ENCODE data around the gene RBMS3. TPM values are rescaled to one million over a fixed set of nuclear protein-coding genes. Genes with fewer than 3 reads are reported as not detected.
"Not testable (repeated sequence)": the region's sequence is repeated elsewhere in the genome, so short reads cannot be mapped to it uniquely, and the experiment has no call there.

RBMS3 gene
- total RNA-seq, 1 donor from 2014 or later: 65.1 TPM

DNA sequence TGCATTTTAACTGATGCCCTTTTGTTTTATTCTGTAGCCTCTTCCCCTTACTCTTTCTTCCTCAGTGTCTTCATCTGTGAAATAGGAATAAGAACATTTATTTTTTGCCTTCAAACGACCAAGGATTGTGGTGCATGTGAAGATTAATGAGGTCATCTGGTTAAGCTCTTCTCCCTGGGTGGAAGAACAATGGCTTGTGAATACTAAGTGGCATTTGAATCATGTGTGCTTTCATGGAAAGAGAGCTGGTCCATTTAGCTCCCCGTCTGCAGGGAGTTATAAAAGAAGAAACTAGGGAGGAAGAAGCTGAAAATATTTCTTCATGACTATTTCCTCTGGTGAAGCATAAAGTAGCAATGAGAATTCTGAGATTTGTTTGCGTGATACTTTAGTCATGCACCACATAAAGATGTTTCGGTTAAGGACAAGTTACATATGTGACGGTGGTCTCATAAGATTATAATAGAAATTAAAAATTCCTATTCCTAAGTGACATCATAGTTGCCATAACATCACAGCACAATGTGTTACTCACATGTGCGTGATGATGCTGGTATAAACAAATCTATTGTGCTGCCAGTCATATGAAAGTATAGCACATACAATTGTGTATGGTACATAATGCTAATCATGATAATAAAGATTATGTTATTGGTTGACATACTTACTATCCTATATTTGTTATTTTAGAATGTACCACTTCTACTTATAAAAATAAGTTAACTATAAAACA, 374.3 kb downstream of the RBMS3 start:
- peak overlapping the region; percentile 50 for H3K27ac Mint-ChIP-seq (ENCODE audit: unreplicated experiment)
- H3K36me3 Mint-ChIP-seq (ENCODE audit: unreplicated experiment): no peaks in the 10 kb centered on the region
- no peak for DNase-seq
- H3K4me1 Mint-ChIP-seq (ENCODE audit: low read depth, unreplicated experiment): peaks cover 4% of the 10 kb centered on the region
- TF ChIP-seq, protein P1, sequence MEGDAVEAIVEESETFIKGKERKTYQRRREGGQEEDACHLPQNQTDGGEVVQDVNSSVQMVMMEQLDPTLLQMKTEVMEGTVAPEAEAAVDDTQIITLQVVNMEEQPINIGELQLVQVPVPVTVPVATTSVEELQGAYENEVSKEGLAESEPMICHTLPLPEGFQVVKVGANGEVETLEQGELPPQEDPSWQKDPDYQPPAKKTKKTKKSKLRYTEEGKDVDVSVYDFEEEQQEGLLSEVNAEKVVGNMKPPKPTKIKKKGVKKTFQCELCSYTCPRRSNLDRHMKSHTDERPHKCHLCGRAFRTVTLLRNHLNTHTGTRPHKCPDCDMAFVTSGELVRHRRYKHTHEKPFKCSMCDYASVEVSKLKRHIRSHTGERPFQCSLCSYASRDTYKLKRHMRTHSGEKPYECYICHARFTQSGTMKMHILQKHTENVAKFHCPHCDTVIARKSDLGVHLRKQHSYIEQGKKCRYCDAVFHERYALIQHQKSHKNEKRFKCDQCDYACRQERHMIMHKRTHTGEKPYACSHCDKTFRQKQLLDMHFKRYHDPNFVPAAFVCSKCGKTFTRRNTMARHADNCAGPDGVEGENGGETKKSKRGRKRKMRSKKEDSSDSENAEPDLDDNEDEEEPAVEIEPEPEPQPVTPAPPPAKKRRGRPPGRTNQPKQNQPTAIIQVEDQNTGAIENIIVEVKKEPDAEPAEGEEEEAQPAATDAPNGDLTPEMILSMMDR (IDR thresholded peaks at IDR 0.05; ENCODE audit: partially characterized antibody, unreplicated experiment): no peak
- no peak overlapping the region for H3K4me3 Mint-ChIP-seq (ENCODE audit: unreplicated experiment)
- H3K27me3 Mint-ChIP-seq (ENCODE audit: unreplicated experiment): no peaks in the 10 kb centered on the region
- no peaks in the 10 kb centered on the region for H3K9me3 Mint-ChIP-seq (ENCODE audit: unreplicated experiment)

DNA sequence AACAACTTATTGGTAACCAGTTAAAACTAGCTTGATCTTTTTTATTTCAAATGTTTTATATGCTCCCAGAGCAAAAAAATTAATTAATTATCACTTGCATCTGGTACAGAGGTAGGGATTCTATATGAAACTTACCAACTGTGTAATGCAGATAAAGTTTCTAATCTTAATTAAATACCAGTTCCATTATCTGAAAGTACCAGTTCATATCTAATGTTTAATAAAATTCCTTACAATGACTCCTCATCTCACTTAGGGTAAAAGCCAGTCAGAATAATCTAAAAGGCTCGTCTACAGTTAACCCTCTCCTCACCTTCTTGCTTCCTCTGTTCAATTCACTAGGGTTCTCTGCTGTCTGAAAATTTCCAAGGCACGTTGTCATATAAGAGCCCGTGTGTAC, 384.8 kb downstream of the RBMS3 start:
- DNase-seq: no peak
- no peaks in the 10 kb centered on the region for H3K9me3 Mint-ChIP-seq (ENCODE audit: unreplicated experiment)
- H3K36me3 Mint-ChIP-seq (ENCODE audit: unreplicated experiment): no peaks in the 10 kb centered on the region
- H3K27me3 Mint-ChIP-seq (ENCODE audit: unreplicated experiment): no peaks in the 10 kb centered on the region
- H3K4me3 Mint-ChIP-seq (ENCODE audit: unreplicated experiment): no peak overlapping the region
- H3K4me1 Mint-ChIP-seq (ENCODE audit: low read depth, unreplicated experiment): peaks cover 1% of the 10 kb centered on the region
- TF ChIP-seq, protein P1 (IDR thresholded peaks at IDR 0.05; ENCODE audit: partially characterized antibody, unreplicated experiment): no peak
- H3K27ac Mint-ChIP-seq (ENCODE audit: unreplicated experiment): no peak overlapping the region

DNA sequence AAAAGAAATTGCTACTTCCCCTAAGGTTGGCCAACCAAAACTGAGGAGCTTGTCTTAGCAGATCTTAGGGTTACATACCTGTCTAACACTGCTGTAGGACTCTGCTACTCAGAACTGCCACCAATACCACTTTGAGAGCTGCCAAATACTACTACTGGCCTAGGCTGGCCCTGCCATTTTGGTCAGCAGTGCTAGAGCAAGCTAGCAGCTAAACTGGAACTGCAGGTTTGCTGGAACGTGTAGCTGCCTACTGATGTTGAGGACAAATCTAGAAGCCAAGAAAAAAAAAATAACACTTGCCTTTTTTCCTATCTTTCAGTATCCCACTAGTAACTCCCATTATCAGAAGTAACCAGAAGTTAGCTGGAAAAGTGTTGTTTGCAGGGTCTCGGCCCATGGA, 387.4 kb downstream of the RBMS3 start:
- H3K27me3 Mint-ChIP-seq (ENCODE audit: unreplicated experiment): no peaks in the 10 kb centered on the region
- no peak overlapping the region for H3K4me3 Mint-ChIP-seq (ENCODE audit: unreplicated experiment)
- peaks cover 1% of the 10 kb centered on the region for H3K4me1 Mint-ChIP-seq (ENCODE audit: low read depth, unreplicated experiment)
- DNase-seq: no peak
- TF ChIP-seq, protein P1 (IDR thresholded peaks at IDR 0.05; ENCODE audit: partially characterized antibody, unreplicated experiment): no peak
- peaks cover 5% of the 10 kb centered on the region for H3K36me3 Mint-ChIP-seq (ENCODE audit: unreplicated experiment)
- H3K27ac Mint-ChIP-seq (ENCODE audit: unreplicated experiment): no peak overlapping the region
- H3K9me3 Mint-ChIP-seq (ENCODE audit: unreplicated experiment): peaks cover 4% of the 10 kb centered on the region

DNA sequence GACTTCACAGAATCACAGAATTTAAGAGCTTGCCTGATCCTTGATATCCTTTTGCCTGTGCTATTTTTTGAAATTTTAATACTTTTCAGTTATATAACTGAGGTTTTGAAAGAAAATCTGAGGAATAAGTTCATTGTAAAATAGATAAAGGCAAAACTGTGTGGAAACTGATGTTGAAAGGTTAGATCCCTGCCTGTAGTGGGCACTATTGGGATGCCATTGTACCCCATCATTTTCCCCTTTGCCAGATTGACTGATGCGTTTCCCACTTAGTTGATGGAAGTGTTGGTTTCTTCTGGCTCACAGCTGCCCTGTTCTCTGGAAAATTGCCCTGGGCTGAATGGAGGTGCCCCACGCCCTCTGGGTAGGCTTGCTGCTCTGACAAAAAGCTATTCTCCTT, 387.9 kb downstream of the RBMS3 start:
- Mint-ChIP-seq H3K9me3 (ENCODE audit: unreplicated experiment) (peaks cover 4% of the 10 kb centered on the region), H3K27ac (ENCODE audit: unreplicated experiment) (no peak overlapping the region), H3K4me1 (ENCODE audit: low read depth, unreplicated experiment) (peaks cover 1% of the 10 kb centered on the region), H3K36me3 (ENCODE audit: unreplicated experiment) (peaks cover 5% of the 10 kb centered on the region), H3K27me3 (ENCODE audit: unreplicated experiment) (peaks cover 2% of the 10 kb centered on the region), H3K4me3 (ENCODE audit: unreplicated experiment) (no peak overlapping the region)
- no peak for DNase-seq
- TF ChIP-seq, protein P1 (IDR thresholded peaks at IDR 0.05; ENCODE audit: partially characterized antibody, unreplicated experiment): no peak

DNA sequence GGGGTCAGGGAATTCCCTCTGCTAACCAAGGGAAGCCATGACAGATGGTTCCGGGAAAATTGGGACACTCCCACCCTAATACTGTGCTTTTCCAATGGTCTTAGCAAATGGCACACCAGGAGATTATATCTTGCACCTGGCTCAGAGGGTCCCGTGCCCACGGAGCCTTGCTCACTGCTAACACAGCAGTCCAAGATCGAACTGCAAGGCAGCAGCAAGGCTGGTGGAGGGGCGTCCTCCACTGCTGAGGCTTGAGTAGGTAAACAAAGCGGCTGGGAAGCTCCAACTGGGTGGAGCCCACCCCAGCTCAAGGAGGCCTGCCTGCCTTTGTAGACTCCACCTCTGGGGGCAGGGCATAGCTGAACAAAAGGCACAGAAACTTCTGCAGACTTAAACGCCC, 389.6 kb downstream of the RBMS3 start:
- Mint-ChIP-seq H3K9me3 (ENCODE audit: unreplicated experiment) (peaks cover 10% of the 10 kb centered on the region), H3K36me3 (ENCODE audit: unreplicated experiment) (peaks cover 13% of the 10 kb centered on the region)
- not testable (repeated sequence) for H3K4me1 Mint-ChIP-seq (ENCODE audit: low read depth, unreplicated experiment); DNase-seq; H3K27me3 Mint-ChIP-seq (ENCODE audit: unreplicated experiment); H3K4me3 Mint-ChIP-seq (ENCODE audit: unreplicated experiment); H3K27ac Mint-ChIP-seq (ENCODE audit: unreplicated experiment)
